Activated CD4-positive, alpha-beta T cell treated with anti-CD3 and anti-CD28 coated beads for 48 hours (primary cell): ENCODE measurements around the gene PRPF6.

Source experiments
- DNase-seq: peaks from one replicate; pipeline ENCODE4 v3.0.0-alpha.2; 2020

The PRPF6 gene

GRCh38 chr20:63980806-63981728, at the start of gene PRPF6:
TSS of gene PRPF6 (plus strand) at chr20:63981132. CDS start at chr20:63981246, 114 bp downstream.
- DNase-seq = peak; percentile 97

GRCh38 chr20:63931735-63932134, 49.2 kb upstream of the PRPF6 start:
- no peak for DNase-seq

- DNase-seq = no peak
Measured at GRCh38 chr20:63932606-63933160, 48.2 kb upstream of the PRPF6 start.

GRCh38 chr20:63933646-63934045, 47.3 kb upstream of the PRPF6 start:
- no peak for DNase-seq

- no peak for DNase-seq
Measured at GRCh38 chr20:63934271-63935068, 46.5 kb upstream of the PRPF6 start.

- DNase-seq = no peak
Measured at GRCh38 chr20:63935447-63935846, 45.5 kb upstream of the PRPF6 start.

- no peak for DNase-seq
Measured at GRCh38 chr20:63937596-63937995, 43.3 kb upstream of the PRPF6 start.

GRCh38 chr20:63939061-63939935, 41.6 kb upstream of the PRPF6 start:
- DNase-seq = no peak

- DNase-seq = no peak
Measured at GRCh38 chr20:63940071-63940471, 40.9 kb upstream of the PRPF6 start.

- DNase-seq = no peak
Measured at GRCh38 chr20:63940472-63941266, 40.3 kb upstream of the PRPF6 start.

- DNase-seq = peak; percentile 82
Measured at GRCh38 chr20:63941282-63942081, 39.5 kb upstream of the PRPF6 start.

- peak; percentile 78 for DNase-seq
Measured at GRCh38 chr20:63942250-63942951, 38.5 kb upstream of the PRPF6 start.

- no peak for DNase-seq
Measured at GRCh38 chr20:63942969-63943807, 37.7 kb upstream of the PRPF6 start.

- no peak for DNase-seq
Measured at GRCh38 chr20:63943808-63944077, 37.2 kb upstream of the PRPF6 start.

- DNase-seq = no peak
Measured at GRCh38 chr20:63944078-63944941, 36.6 kb upstream of the PRPF6 start.

- DNase-seq = no peak
Measured at GRCh38 chr20:63945031-63945658, 35.8 kb upstream of the PRPF6 start.
